Stimulated activated CD8-positive, alpha-beta memory T cell treated with anti-CD3 and anti-CD28 coated beads, Interleukin-2, amount 100 ng/mL, for 48 hours (primary cell): ENCODE measurements around the gene MAP4K4.
"Not testable (repeated sequence)": the region's sequence is repeated elsewhere in the genome, so short reads cannot be mapped to it uniquely, and the experiment has no call there.

Source experiments
- DNase-seq, 2 donors: peaks; one replicate each; pipeline ENCODE4 v3.0.0-alpha.2; 2020; ENCODE audit warnings: low read depth in 2 of 2

The MAP4K4 gene

DNA sequence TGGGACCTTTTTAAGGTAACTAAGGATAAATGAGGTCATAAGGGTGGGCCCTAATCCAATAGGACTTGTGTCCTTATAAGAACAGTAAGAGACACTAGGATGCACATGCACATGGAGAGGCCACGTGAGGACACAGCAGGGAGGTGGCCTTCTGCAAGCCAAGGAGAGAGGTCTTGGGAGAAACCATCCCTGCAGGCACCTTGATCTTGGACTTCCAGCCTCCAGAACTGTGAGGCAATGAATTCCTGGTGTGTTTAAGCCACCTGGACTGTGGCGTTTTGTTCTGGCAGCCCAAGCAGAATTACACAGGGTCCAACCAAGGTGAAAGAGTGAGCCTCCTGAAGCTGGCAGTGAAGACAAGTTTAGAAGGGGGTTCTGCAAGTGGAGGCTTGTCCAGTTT, 204.7 kb downstream of the MAP4K4 start:
- no peak for DNase-seq

GRCh38 chr2:101904916-101905315, 207.4 kb downstream of the MAP4K4 start:
- DNase-seq = no peak

- no peak for DNase-seq
Measured at GRCh38 chr2:101905746-101906336, 208.3 kb downstream of the MAP4K4 start.

DNA sequence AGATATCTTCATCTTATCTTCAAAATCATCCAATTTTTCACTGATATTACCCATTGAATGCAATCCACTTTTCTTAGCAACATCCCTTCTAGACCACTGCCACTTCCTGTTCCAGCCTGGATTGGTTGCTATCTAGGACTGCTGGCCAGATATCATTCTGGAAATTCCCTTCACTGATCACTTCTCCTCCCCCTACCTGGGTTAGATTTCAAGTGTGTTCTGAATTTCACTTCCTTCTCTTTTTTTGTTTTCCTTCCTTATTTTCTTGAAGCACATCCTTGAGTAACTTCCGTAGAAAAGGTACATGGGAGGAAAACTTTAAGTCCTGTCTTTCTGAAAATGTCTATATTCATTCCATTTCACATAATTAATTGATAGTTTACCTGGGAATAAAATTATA, 212.3 kb downstream of the MAP4K4 start:
- no peak for DNase-seq

DNA sequence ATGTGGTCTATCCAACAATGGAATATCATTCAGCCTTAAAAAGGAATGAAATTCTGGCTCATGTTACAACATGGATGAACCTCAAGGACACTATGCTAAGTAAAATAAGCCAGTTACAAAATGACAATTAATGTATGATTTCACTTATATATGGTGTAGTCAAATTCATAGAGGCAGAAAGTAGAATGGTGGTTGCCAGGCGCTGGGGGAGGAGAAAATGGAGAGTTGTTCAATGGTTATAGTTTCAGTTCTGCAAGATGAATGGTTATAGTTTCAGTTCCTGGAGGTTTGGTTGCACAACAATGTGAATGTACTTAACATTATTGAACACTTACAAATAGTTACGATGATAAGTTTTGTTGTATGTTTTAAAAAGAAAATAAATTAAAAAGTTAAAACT, 215.0 kb downstream of the MAP4K4 start:
- no peak for DNase-seq

DNA sequence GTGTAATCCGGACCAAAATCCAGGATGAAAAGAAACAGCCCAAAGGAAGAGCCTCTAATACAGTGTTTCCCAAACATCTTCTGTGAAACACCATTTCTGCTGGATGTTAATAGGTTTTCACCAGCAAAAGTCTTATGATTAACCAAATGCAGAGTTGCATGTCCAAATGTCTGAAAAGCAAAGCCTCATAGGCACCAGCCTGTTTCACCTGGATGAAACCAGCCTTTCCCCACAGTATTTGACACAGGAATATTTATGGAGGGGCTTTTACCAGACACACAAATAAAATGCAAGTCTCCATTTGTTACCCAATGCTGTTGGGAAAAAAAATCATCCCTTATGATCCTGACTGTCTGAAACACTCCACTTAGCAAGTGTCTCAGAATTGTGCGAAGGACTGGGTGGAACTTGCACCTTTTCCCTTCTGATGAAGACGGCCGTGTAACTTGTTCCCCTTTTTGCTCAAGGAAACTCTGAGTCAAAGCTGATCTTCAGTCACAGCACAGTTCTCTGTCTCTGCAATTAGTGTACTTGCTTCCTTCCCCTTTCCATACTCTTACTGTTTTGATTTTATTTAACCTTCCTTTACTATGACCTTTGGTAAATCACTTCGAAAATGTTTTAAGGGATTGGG, 223.9 kb downstream of the MAP4K4 start:
- no peak for DNase-seq

GRCh38 chr2:101921953-101922325, 224.4 kb downstream of the MAP4K4 start:
- DNase-seq = no peak

DNA sequence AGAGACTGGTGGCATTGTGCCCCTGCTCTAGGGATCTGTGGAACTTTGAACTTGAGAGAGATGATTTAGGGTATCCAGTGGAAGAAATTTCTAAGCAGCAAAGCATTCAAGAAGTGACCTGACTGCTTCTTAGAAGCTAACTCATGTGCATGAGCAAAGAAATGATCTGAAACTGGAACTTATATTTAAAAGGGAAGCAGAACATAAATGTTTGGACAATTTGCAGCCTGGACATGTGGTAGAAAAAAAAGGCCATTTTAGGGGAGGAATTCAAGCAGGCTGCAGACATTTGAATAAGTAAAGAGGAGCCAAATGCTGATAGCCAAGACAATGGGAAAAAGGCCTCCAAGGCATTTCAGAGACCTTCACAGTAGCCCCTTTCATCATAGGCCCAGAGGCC, 226.8 kb downstream of the MAP4K4 start:
- not testable (repeated sequence) for DNase-seq

DNA sequence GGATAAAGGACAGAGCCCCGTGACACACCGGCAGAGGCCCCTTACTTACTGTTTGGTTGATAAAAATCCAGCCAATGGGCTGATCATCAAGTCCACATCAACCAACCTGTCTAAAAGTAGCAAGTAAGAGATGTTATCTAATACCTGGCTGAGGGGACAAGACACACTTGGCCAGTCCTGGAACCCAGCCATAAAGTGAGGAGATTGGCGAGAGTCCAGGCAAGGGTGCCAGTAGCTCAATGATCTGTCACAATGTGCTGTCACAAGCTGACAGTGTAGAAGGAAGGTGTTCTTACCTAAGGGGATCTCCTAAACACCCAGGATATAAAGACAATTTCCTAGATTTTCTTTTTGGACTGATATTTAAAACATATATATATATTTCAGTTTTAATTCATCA, 232.5 kb downstream of the MAP4K4 start:
- no peak for DNase-seq

DNA sequence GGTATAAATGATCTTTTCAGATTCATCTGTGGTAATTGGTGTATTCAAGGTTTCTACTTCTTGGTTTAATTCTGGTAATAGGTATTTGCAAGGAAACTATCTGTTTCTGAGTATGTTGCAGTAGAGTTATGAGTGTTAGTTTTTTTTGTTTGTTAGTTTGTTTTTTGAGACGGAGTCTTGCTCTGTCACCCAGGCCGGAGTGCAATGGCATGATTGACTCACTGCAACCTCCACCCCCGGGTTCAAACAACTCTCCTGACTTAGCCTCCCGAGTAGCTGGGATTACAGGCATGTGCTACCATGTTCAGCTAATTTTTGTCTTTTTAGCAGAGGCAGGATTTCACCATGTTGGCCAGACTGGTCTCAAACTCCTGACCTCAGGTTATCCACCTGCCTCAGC, 233.3 kb downstream of the MAP4K4 start:
- DNase-seq = no peak

DNA sequence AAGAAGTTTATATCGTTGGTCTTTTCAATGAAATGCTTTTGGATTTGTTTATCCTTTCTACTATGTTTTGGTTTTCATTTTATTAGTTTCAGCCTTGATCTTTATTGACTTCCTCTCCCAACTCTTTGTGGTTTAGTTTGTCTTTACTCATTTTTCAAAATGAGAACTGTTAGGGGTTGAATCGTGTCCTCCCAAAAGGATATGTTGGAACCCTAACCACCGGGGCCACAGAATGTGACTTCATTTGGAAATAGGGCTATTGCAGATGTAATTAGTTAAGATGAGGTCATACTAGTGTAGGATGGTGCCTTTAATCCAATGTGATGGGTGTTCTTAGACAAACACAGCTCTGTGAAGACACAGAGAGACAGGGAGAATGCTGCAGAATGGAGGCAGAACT, 233.9 kb downstream of the MAP4K4 start:
- no peak for DNase-seq

GRCh38 chr2:101935764-101936163, 238.3 kb downstream of the MAP4K4 start:
- DNase-seq = not testable (repeated sequence)

GRCh38 chr2:101942851-101943250, 245.3 kb downstream of the MAP4K4 start:
- no peak for DNase-seq
